Measurements from ENCODE around the gene OR14C36. TPM values are rescaled to one million over a fixed set of nuclear protein-coding genes. Genes with fewer than 3 reads are reported as not detected.

OR14C36 gene
- total RNA-seq, 1 experiment from 2014 or later, result not detected

- ChIA-PET POLR2A (no interaction called here), CTCF (no interaction called here)
- H3K4me1 Mint-ChIP-seq, result no peaks in the 10 kb centered on the region
- TF ChIP-seq NR2C2 (CRISPR knock-in tag; IDR thresholded peaks at IDR 0.05) (no peak), ZMAT4 (CRISPR knock-in tag; IDR thresholded peaks at IDR 0.05) (no peak), IRF2 (CRISPR knock-in tag; IDR thresholded peaks at IDR 0.05; ENCODE audit: borderline replicate concordance, low read depth) (no peak)
- DNase-seq (ENCODE audit: low spot score) (no peak), ATAC-seq (no peak)
- peaks cover 80% of the 10 kb centered on the region for H3K9me3 Mint-ChIP-seq
- peaks cover 65% of the 10 kb centered on the region for H3K36me3 Mint-ChIP-seq
- no peak overlapping the region for H3K27ac Mint-ChIP-seq
- H3K27me3 Mint-ChIP-seq (ENCODE audit: low read depth), result peaks cover 5% of the 10 kb centered on the region
- no peak overlapping the region for H3K4me3 Mint-ChIP-seq
Measured at GRCh38 chr1:248376916-248377315, 28.3 kb downstream of the OR14C36 start.

- H3K4me1 Mint-ChIP-seq, result no peaks in the 10 kb centered on the region
- no peak overlapping the region for H3K4me3 Mint-ChIP-seq
- H3K27ac Mint-ChIP-seq, result no peak overlapping the region
- POLR2A ChIA-PET, result no interaction called here
- H3K9me3 Mint-ChIP-seq, result peaks cover 64% of the 10 kb centered on the region
- peaks cover 56% of the 10 kb centered on the region for H3K36me3 Mint-ChIP-seq
- CTCF ChIA-PET, result no interaction called here
- no peak for ATAC-seq
- TF ChIP-seq ZBTB21 (CRISPR knock-in tag; IDR thresholded peaks at IDR 0.05; ENCODE audit: borderline replicate concordance) (no peak), PRDM15 (CRISPR knock-in tag; IDR thresholded peaks at IDR 0.05) (no peak), TEAD1 (CRISPR knock-in tag; IDR thresholded peaks at IDR 0.05) (no peak), ZNF512 (CRISPR knock-in tag; IDR thresholded peaks at IDR 0.05; ENCODE audit: borderline replicate concordance) (no peak), TCF7 (CRISPR knock-in tag; IDR thresholded peaks at IDR 0.05; ENCODE audit: low read depth) (no peak), ATF1 (CRISPR knock-in tag; IDR thresholded peaks at IDR 0.05) (no peak), IRF1 (CRISPR knock-in tag; IDR thresholded peaks at IDR 0.05) (no peak), ELF4 (CRISPR knock-in tag; IDR thresholded peaks at IDR 0.05; ENCODE audit: low read depth) (no peak)
- no peak for DNase-seq (ENCODE audit: low spot score)
- H3K27me3 Mint-ChIP-seq (ENCODE audit: low read depth), result peaks cover 3% of the 10 kb centered on the region
Measured at GRCh38 chr1:248380854-248381253, 32.3 kb downstream of the OR14C36 start.

- DNase-seq (ENCODE audit: low spot score) (no peak), ATAC-seq (no peak)
- H3K4me3 Mint-ChIP-seq, result no peak overlapping the region
- H3K9me3 Mint-ChIP-seq, result peaks cover 80% of the 10 kb centered on the region
- H3K4me1 Mint-ChIP-seq, result no peaks in the 10 kb centered on the region
- TF ChIP-seq NFE2L1 (CRISPR knock-in tag; IDR thresholded peaks at IDR 0.05) (no peak), CTCF (IDR thresholded peaks at IDR 0.05) (no peak)
- POLR2A ChIA-PET, result no interaction called here
- CTCF ChIA-PET, result no interaction called here
- H3K27me3 Mint-ChIP-seq (ENCODE audit: low read depth), result peaks cover 7% of the 10 kb centered on the region
- peaks cover 81% of the 10 kb centered on the region for H3K36me3 Mint-ChIP-seq
- no peak overlapping the region for H3K27ac Mint-ChIP-seq
Measured at GRCh38 chr1:248388426-248388825, 39.9 kb downstream of the OR14C36 start.
